Measurements from ENCODE around the gene INSYN2B.

The INSYN2B gene

GRCh38 chr5:169861934-169862333, 118.4 kb downstream of the INSYN2B start:
- Histone ChIP-seq H3K79me2 (ENCODE audit: low read length) (no peaks in the 10 kb centered on the region), H3K36me3 (replicated peaks; ENCODE audit: insufficient read depth, low read length) (no peaks in the 10 kb centered on the region), H3K9me2 (replicated peaks; ENCODE audit: insufficient read depth, low read length) (no peaks in the 10 kb centered on the region), H3K9me3 (replicated peaks; ENCODE audit: insufficient read depth, low read length) (no peaks in the 10 kb centered on the region), H3K4me1 (ENCODE audit: low read length) (0 out of 2 replicates have a peak, but pooled peaks cover 5% of the 10 kb centered on the region), H3K27ac (ENCODE audit: low read length) (no peak overlapping the region), H3K4me3 (ENCODE audit: low read length) (no peak overlapping the region), H3F3A (ENCODE audit: insufficient read depth, low read length) (no peaks in the 10 kb centered on the region), H3K27me3 (replicated peaks; ENCODE audit: insufficient read depth, low read length) (no peaks in the 10 kb centered on the region), H3K9ac (ENCODE audit: low read length) (no peak overlapping the region), H4K20me1 (ENCODE audit: insufficient read depth, low read length) (no peaks in the 10 kb centered on the region), H3K4me2 (ENCODE audit: low read depth, low read length) (no peak overlapping the region), H2AFZ (ENCODE audit: low read length) (no peak overlapping the region)
- no peak for TF ChIP-seq EZH2 (optimal IDR thresholded peaks at IDR 0.05; ENCODE audit: low read depth, low read length)
- TF ChIP-seq EZH2phosphoT487 (IDR thresholded peaks at IDR 0.05; ENCODE audit: low read length) = no peak
- no peak for TF ChIP-seq CTCF (IDR thresholded peaks at IDR 0.05; ENCODE audit: low read length)
- DNase-seq = no peak

- Histone ChIP-seq H4K20me1 (ENCODE audit: insufficient read depth, low read length) (no peaks in the 10 kb centered on the region), H3K9me3 (replicated peaks; ENCODE audit: insufficient read depth, low read length) (no peaks in the 10 kb centered on the region)
These were observed 118.9 kb downstream of the INSYN2B start for GRCh38 chr5:169861433-169861832.

GRCh38 chr5:169860585-169860984, 119.7 kb downstream of the INSYN2B start:
- no peak for DNase-seq
- TF ChIP-seq CTCF (IDR thresholded peaks at IDR 0.05; ENCODE audit: low read length) (no peak), EZH2 (optimal IDR thresholded peaks at IDR 0.05; ENCODE audit: low read depth, low read length) (no peak), EZH2phosphoT487 (IDR thresholded peaks at IDR 0.05; ENCODE audit: low read length) (no peak)
- H3F3A ChIP-seq (ENCODE audit: insufficient read depth, low read length) = no peaks in the 10 kb centered on the region

More at GRCh38 chr5:169861433-169861832, 118.9 kb downstream of the INSYN2B start:
- Histone ChIP-seq H3K9ac (ENCODE audit: low read length) (no peak overlapping the region), H2AFZ (ENCODE audit: low read length) (no peak overlapping the region), H3K4me1 (ENCODE audit: low read length) (0 out of 2 replicates have a peak, but pooled peaks cover 3% of the 10 kb centered on the region), H3F3A (ENCODE audit: insufficient read depth, low read length) (no peaks in the 10 kb centered on the region), H3K9me2 (replicated peaks; ENCODE audit: insufficient read depth, low read length) (no peaks in the 10 kb centered on the region), H3K27ac (ENCODE audit: low read length) (no peak overlapping the region), H3K4me3 (ENCODE audit: low read length) (no peak overlapping the region), H3K27me3 (replicated peaks; ENCODE audit: insufficient read depth, low read length) (no peaks in the 10 kb centered on the region), H3K4me2 (ENCODE audit: low read depth, low read length) (no peak overlapping the region), H3K79me2 (ENCODE audit: low read length) (no peaks in the 10 kb centered on the region), H3K36me3 (replicated peaks; ENCODE audit: insufficient read depth, low read length) (no peaks in the 10 kb centered on the region)
- no peak for DNase-seq
- TF ChIP-seq EZH2phosphoT487 (IDR thresholded peaks at IDR 0.05; ENCODE audit: low read length) (no peak), EZH2 (optimal IDR thresholded peaks at IDR 0.05; ENCODE audit: low read depth, low read length) (no peak), CTCF (IDR thresholded peaks at IDR 0.05; ENCODE audit: low read length) (no peak)

More at GRCh38 chr5:169860585-169860984, 119.7 kb downstream of the INSYN2B start:
- no peaks in the 10 kb centered on the region for H3K4me1 ChIP-seq (ENCODE audit: low read length)
- H3K27ac ChIP-seq (ENCODE audit: low read length) = no peak overlapping the region
- no peaks in the 10 kb centered on the region for H3K9me2 ChIP-seq (replicated peaks; ENCODE audit: insufficient read depth, low read length)
- H3K9ac ChIP-seq (ENCODE audit: low read length) = no peak overlapping the region
- no peaks in the 10 kb centered on the region for H3K79me2 ChIP-seq (ENCODE audit: low read length)
- H3K9me3 ChIP-seq (replicated peaks; ENCODE audit: insufficient read depth, low read length) = no peaks in the 10 kb centered on the region
- no peak overlapping the region for H3K4me3 ChIP-seq (ENCODE audit: low read length)
- H3K4me2 ChIP-seq (ENCODE audit: low read depth, low read length) = no peak overlapping the region
- no peaks in the 10 kb centered on the region for H4K20me1 ChIP-seq (ENCODE audit: insufficient read depth, low read length)
- H3K27me3 ChIP-seq (replicated peaks; ENCODE audit: insufficient read depth, low read length) = no peaks in the 10 kb centered on the region
- no peaks in the 10 kb centered on the region for H3K36me3 ChIP-seq (replicated peaks; ENCODE audit: insufficient read depth, low read length)
- no peak overlapping the region for H2AFZ ChIP-seq (ENCODE audit: low read length)
